GM18517 (cell line): ENCODE results near the gene SUSD1.

ENCODE experiments used
- ATAC-seq: cut with Tn5 transposase; IDR thresholded peaks from one replicate; pipeline ENCODE4 v1.9.1; 2021; ENCODE audit warnings: mild to moderate bottlenecking, moderate library complexity; ENCODE audit not compliant: unreplicated experiment

The SUSD1 gene

GRCh38 chr9:112020680-112021596 lies 154.2 kb downstream of the SUSD1 start:
- peak; percentile 70 for ATAC-seq

GRCh38 chr9:112017878-112018277 lies 157.2 kb downstream of the SUSD1 start:
- no peak for ATAC-seq

GRCh38 chr9:112015736-112016135 lies 159.4 kb downstream of the SUSD1 start:
- ATAC-seq: no peak

GRCh38 chr9:112015149-112015548 lies 159.9 kb downstream of the SUSD1 start:
- peak; percentile 42 for ATAC-seq

DNA sequence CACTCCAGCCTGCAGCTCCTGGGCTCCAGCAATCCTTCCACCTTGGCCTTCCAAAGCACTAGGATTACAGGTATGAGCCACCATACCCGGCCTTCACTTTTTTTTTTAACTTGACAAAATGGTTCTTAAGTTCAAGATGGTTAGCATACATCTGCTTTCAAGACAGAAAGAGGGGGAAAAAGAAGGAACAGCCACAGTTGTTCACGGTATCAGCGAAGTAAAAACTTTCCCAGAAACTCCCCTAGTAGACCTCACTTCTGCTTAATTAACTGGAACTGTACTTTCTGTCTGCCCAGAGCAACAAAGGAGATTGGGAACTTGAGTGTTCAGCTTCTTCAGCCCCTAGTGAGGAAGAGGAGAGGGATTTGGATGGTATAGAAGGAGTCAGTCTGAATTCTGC lies 161.8 kb downstream of the SUSD1 start:
- ATAC-seq: no peak

DNA sequence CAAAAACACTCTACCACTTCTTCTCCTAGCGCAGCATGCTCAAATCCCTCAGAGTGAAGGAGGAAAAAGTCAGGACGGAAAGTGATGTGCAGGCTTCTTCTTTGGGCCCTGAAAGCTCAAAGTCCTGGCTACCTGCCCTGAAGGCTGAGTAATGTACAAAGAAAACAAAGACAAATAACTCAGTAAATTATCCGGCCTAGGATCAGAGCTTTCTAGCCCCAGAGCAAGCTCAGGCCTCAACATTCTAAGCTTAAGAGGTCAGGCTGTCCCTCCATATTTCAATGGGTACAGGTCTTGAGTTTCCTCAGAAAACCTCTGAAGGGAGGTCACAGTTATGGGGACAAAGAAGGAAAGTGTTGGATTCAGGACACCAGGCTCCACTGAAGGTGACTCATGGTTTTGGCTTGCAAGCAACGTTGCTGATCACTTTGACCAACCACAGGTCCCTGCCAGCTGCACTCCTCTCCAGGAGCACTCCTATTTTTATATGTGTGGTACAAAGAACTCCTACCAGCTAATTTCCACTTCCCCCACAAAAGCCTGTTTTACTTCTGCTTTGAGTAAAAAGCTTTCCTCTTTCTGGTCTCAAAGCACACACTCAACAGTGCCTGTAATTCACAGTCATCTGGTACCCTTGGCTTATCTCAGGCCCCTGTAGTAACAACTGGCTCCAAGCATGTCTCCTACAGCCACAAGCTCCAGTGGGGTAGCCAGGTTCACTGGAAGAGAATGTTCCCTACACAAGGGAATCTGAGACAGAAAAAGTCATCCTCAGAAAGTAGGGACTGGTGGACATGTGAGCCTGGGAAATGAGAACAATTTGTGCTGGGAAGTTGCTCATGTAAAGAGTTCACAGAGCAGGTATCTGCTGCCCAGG lies 162.8 kb downstream of the SUSD1 start:
- ATAC-seq: peak; percentile 81

- ATAC-seq: no peak
These were observed 164.0 kb downstream of the SUSD1 start for GRCh38 chr9:112011051-112011620.

GRCh38 chr9:112010537-112010936 lies 164.6 kb downstream of the SUSD1 start:
- ATAC-seq: no peak

GRCh38 chr9:112009656-112010055 lies 165.4 kb downstream of the SUSD1 start:
- no peak for ATAC-seq

GRCh38 chr9:112007575-112008240 lies 167.4 kb downstream of the SUSD1 start:
- no peak for ATAC-seq

GRCh38 chr9:112006361-112007020 lies 168.6 kb downstream of the SUSD1 start:
- ATAC-seq: no peak

GRCh38 chr9:112005939-112006338 lies 169.2 kb downstream of the SUSD1 start:
- no peak for ATAC-seq

DNA sequence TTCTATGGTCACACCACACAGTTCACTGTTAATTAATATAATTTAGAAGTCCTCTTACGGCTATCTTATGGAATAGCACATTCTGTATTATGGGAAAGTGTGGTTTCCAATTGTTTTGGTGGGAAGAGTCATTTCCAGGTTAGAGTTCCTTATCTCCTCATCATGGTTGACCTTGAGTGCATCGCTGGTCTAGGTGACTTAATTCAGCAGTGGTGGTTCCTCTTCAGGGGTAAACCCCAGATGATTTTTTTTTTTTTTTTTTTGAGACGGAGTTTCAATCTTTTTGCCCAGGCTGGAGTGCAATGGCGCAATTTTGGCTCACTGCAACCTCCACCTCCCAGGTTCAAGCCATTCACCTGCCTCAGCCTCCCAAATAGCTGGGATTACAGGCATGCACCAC lies 171.6 kb downstream of the SUSD1 start:
- no peak for ATAC-seq

DNA sequence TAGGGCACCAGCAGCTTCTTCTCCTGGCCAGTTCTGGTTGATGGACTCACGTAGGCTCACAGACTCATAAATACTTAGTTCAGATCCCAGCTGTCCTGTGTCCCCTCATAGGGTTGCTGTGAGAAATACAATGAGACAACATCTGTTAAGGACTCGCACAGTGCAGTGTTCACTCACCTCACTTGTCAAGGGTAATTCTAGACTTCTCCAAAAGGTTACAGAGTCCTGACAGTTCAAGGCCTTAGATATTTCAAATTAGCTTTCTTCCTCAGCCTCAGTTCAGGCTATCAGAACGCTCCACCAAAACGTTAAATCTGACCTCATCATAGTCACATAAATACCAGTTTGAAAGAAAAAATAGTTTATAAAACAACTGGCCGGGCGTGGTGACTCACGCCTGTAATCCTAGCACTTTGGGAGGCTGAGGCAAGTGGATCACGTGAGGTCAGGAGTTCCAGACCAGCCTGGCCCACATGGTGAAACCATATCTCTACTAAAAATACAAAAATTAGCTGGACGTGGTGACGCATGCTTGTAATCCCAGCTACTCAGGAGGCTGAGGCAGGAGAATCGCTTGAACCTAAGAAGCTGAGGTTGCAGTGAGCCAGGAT lies 172.1 kb downstream of the SUSD1 start:
- ATAC-seq: no peak

- no peak for ATAC-seq
These were observed 172.8 kb downstream of the SUSD1 start for GRCh38 chr9:112002131-112002846.

- no peak for ATAC-seq
These were observed 174.4 kb downstream of the SUSD1 start for GRCh38 chr9:112000743-112001142.

- no peak for ATAC-seq
These were observed 175.8 kb downstream of the SUSD1 start for GRCh38 chr9:111999319-111999718.

DNA sequence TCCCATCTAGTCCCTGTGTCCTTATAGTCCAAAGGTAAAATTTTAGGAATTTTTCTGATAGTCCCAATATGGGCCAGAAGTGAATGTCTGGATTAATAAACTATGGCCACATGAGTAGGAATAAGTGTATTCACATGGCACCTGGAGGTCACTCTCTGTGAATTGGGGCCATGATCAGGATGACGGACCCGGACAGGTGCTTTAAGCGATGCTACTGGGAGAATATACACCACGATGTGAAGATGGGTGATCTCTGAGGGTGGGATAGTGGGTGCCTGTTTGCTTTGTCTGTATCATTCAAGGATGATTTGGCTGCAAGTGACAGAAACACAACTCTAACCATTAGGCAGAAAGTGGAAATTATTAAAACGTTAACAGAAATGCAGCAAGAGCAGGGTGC lies 177.3 kb downstream of the SUSD1 start:
- ATAC-seq: no peak

DNA sequence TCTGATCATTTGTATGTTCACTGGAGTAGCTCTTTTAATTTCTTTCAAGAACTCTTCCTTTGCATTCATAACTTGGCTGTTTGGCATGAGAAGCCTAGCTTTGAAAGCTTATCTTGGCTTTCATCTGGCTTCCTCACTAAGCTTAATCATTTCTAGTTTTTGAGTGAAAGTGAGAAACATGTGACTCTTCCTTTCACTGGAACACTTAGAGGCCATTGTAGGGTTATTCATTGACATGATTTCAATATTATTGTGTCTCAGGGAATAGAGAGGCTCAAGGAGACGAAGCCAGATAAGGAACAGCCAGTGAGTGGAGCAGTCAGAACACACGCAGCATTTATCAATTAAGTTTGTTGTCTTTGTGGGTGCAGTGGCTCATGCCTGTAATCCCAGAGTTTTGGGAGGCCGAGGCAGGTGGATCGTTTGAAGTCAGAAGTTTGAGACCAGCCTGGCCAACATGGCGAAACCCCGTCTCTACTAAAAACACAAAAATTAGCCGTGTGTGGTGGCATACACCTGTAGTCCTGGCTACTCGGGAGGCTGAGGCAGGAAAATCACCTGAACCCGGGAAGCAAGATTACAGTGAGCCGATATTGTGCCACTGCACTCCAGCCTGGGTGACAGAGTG lies 180.2 kb downstream of the SUSD1 start:
- ATAC-seq: peak; percentile 46
